Chondrocyte (in vitro differentiated cells): ENCODE measurements around the gene FBXO33. TPM values are rescaled to one million over a fixed set of nuclear protein-coding genes. Genes with fewer than 3 reads are reported as not detected.

Source experiments
- DNase-seq: peaks from one replicate; pipeline ENCODE4 v3.0.0; 2021; ENCODE audit warnings: mixed read lengths, low spot score
- H3K27ac Mint-ChIP-seq: one replicate; pipeline ENCODE4 v1.8.0; 2021; ENCODE audit warnings: mild to moderate bottlenecking, moderate library complexity, mixed read lengths; ENCODE audit not compliant: unreplicated experiment
- H3K27me3 Mint-ChIP-seq: 2 replicates; pipeline ENCODE4 v1.8.0; 2021; ENCODE audit warnings: low read depth, mixed read lengths
- H3K36me3 Mint-ChIP-seq: 2 replicates; pipeline ENCODE4 v1.8.0; 2021; ENCODE audit warnings: low read depth, mixed read lengths
- H3K4me1 Mint-ChIP-seq: 2 replicates; pipeline ENCODE4 v1.8.0; 2021; ENCODE audit warnings: low read depth, mild to moderate bottlenecking, mixed read lengths
- H3K4me3 Mint-ChIP-seq: one replicate; pipeline ENCODE4 v1.8.0; 2021; ENCODE audit warnings: mild to moderate bottlenecking, moderate library complexity, mixed read lengths; ENCODE audit not compliant: unreplicated experiment
- H3K9me3 Mint-ChIP-seq: 2 replicates; pipeline ENCODE4 v1.8.0; 2021; ENCODE audit warnings: low read depth, mixed read lengths
- total RNA-seq: library from RNA; stranded (reverse); gene quantifications from 3 replicates; pipeline ENCODE4 v1.2.1, GENCODE V29; 2021
- TF ChIP-seq, protein P1 (sequence below): fragments of 200-600 bp; sonication (generic); IDR thresholded peaks from 2 replicates; pipeline ENCODE4 v1.5.0; 2021; ENCODE audit warnings: antibody characterized with exemption, mild to moderate bottlenecking, moderate library complexity

FBXO33 gene
- total RNA-seq, 1 donor from 2014 or later, result 9.2 TPM

DNA sequence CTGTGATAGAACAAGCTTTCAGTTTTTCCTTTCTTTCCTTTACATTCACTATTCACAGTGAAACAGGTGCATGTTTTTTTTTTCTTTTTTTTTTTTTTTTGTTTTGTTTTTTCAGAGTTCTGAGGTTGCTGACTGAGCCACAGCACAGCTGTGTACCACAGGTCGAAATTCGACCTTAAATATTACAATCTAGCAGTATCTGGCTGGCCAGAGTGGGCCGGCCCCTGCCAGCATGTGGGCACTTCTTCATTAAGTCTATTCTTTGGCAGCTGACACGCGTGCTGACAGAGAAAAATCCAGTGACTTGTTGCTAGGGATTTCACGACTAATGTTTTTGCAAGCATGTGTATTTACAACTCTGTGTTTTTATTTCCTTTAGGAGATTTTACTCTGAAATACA is 33.9 kb downstream of the FBXO33 start:
- DNase-seq, result no peak
- Mint-ChIP-seq H3K36me3 (peaks cover 12% of the 10 kb centered on the region), H3K27ac (no peak overlapping the region), H3K4me3 (no peak overlapping the region), H3K9me3 (no peaks in the 10 kb centered on the region), H3K27me3 (no peaks in the 10 kb centered on the region), H3K4me1 (no peaks in the 10 kb centered on the region)
- TF ChIP-seq, protein P1, sequence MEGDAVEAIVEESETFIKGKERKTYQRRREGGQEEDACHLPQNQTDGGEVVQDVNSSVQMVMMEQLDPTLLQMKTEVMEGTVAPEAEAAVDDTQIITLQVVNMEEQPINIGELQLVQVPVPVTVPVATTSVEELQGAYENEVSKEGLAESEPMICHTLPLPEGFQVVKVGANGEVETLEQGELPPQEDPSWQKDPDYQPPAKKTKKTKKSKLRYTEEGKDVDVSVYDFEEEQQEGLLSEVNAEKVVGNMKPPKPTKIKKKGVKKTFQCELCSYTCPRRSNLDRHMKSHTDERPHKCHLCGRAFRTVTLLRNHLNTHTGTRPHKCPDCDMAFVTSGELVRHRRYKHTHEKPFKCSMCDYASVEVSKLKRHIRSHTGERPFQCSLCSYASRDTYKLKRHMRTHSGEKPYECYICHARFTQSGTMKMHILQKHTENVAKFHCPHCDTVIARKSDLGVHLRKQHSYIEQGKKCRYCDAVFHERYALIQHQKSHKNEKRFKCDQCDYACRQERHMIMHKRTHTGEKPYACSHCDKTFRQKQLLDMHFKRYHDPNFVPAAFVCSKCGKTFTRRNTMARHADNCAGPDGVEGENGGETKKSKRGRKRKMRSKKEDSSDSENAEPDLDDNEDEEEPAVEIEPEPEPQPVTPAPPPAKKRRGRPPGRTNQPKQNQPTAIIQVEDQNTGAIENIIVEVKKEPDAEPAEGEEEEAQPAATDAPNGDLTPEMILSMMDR, result no peak

DNA sequence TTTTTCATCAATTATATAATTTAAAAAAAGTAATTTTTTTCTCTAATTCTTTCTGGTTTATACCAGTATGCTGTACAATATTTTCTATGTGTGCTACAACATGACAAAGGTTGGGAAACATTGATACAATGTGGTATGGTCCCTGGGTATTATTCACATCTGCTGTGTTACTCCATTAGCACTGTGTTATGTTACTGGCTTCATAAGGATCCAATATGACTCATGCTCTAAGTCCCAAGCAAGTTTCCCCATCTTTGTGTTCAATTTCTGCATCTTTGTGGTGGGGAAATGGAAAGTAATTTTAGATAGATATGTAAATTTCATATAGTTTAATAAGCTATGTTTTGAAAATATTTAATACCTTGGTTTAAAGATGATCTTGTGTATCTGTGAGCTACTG is 35.8 kb downstream of the FBXO33 start:
- TF ChIP-seq, protein P1, result no peak
- Mint-ChIP-seq H3K9me3 (no peaks in the 10 kb centered on the region), H3K4me3 (no peak overlapping the region), H3K4me1 (no peaks in the 10 kb centered on the region), H3K27ac (no peak overlapping the region), H3K27me3 (no peaks in the 10 kb centered on the region), H3K36me3 (peaks cover 12% of the 10 kb centered on the region)
- DNase-seq, result no peak

DNA sequence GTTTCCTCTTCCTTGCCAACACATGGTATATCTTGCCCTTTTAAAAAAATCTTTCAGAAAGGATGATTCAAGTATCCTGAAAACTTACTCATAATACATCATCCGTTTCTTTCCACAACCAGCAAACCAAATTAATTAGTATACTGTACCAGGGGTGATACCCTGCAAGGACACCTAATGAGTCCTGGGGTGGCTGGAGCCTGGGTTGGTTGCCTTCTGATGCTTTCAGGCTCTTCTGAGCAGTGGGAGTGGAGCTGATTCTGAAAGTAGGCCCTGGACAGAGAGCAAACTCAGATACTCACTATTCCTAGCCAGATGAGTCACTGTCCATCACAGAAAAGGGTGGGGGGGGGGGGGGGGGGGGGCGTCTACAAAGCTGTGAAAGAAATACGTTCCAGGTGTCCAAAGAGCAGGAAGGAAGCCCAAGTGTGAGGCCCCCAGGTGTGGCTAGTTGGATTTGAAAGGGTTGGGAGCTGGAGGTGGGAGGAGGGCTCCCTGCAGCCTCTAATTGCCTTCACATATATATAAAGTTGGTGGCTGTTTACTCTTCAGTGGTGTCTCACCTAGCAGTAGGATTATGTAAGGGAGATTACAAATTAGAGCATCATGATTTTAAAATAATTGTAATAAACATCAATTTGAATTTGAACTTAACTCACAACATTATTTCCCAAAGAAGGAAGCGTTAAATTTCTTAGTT is 36.5 kb downstream of the FBXO33 start:
- H3K4me3 Mint-ChIP-seq, result no peak overlapping the region
- no peak overlapping the region for H3K27ac Mint-ChIP-seq
- no peak for DNase-seq
- no peaks in the 10 kb centered on the region for H3K27me3 Mint-ChIP-seq
- no peaks in the 10 kb centered on the region for H3K4me1 Mint-ChIP-seq
- TF ChIP-seq, protein P1, result no peak
- no peaks in the 10 kb centered on the region for H3K9me3 Mint-ChIP-seq
- peaks cover 11% of the 10 kb centered on the region for H3K36me3 Mint-ChIP-seq

DNA sequence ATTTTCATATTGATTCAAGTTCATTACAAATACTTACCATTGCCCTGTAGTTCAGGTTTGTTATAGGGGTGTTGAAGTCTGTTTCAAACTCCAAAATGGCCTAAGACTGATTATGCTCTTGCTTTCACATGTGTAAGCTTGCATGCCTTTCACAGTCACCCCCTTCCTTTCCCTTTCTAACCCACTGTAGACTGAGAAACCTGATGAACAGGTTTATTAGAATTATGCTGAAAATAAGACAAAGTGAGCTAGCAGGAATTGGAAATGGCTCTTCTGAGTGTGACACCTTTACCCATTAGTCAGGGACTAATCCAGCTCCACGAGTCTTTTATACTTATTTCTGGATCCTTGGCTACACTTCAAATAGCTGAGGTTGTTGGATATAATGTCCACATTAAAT is 38.9 kb downstream of the FBXO33 start:
- Mint-ChIP-seq H3K9me3 (no peaks in the 10 kb centered on the region), H3K27ac (no peak overlapping the region), H3K27me3 (no peaks in the 10 kb centered on the region), H3K36me3 (peaks cover 12% of the 10 kb centered on the region), H3K4me1 (no peaks in the 10 kb centered on the region), H3K4me3 (no peak overlapping the region)
- TF ChIP-seq, protein P1, result no peak
- DNase-seq, result no peak

DNA sequence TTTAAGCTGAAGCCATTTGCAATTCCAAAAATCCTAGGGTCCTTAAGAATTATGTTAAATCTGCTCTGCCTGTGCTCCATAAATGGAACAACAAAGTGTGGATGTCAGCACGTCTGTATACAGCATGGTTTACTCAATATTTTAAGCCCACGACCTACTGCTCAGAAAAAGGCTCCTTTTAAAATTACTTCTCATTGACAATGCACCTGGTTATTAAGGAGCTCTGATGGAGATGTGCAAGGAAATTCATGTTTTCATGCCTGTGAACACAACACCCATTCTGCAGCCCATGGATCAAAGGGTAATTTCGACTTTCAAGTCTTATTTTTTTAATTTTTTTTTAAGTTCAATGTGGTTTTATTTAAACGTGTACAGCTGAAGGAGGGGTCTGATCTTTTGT is 48.1 kb downstream of the FBXO33 start:
- H3K36me3 Mint-ChIP-seq, result peaks cover 10% of the 10 kb centered on the region
- H3K9me3 Mint-ChIP-seq, result no peaks in the 10 kb centered on the region
- H3K4me1 Mint-ChIP-seq, result peaks cover 2% of the 10 kb centered on the region
- DNase-seq, result no peak
- no peak overlapping the region for H3K27ac Mint-ChIP-seq
- H3K27me3 Mint-ChIP-seq, result no peaks in the 10 kb centered on the region
- H3K4me3 Mint-ChIP-seq, result no peak overlapping the region
- TF ChIP-seq, protein P1, result no peak
